Thyroid gland (tissue), 4 donors: ENCODE data around the gene SPTBN4. TPM values are rescaled to one million over a fixed set of nuclear protein-coding genes. Genes with fewer than 3 reads are reported as not detected.
A peak's percentile ranks its signal among the peaks of the same experiment; 100 is the strongest.

Experiments
- DNase-seq, 2 donors: peaks; one replicate each; pipeline ENCODE4 v3.0.0-alpha.2; 2019
- H3K27ac ChIP-seq, 3 donors: fragments of 200-600 bp; sonication (generic); 1 replicate in 2 of 3; 2 replicates in 1 of 3; pipeline ENCODE4 v1.5.1; 2016 to 2019; ENCODE audit warnings: mild to moderate bottlenecking in 1 of 3, moderate library complexity in 1 of 3
- H3K27me3 ChIP-seq: fragments of 200-600 bp; sonication (generic); one replicate; pipeline ENCODE4 v1.5.1; 2019
- H3K36me3 ChIP-seq, 2 donors: fragments of 200-600 bp; sonication (generic); one replicate each; pipeline ENCODE4 v1.5.1; 2016 to 2019
- H3K4me1 ChIP-seq, 2 donors: fragments of 200-600 bp; sonication (generic); one replicate each; pipeline ENCODE4 v1.5.1; 2017 to 2019
- H3K4me3 ChIP-seq, 3 donors: fragments of 200-600 bp; sonication (generic); replicated peaks in 1 of 3; 1 replicate in 2 of 3; 2 replicates in 1 of 3; pipeline ENCODE4 v1.5.1; 2016; ENCODE audit warnings: mild to moderate bottlenecking in 1 of 3
- H3K9me3 ChIP-seq: fragments of 200-600 bp; sonication (generic); one replicate; pipeline ENCODE4 v1.5.1; 2017
- POLR2A ChIP-seq, 2 donors: fragments of 450-650 bp; IDR thresholded peaks; one replicate each; pipeline ENCODE4 v1.6.1; 2017; ENCODE audit warnings: antibody characterized with exemption in 2 of 2, mild to moderate bottlenecking in 2 of 2, moderate library complexity in 1 of 2
- WGBS, 2 donors: methylation state at CpG; one replicate each; pipeline ENCODE4 v1.1.5; 2017; 5-methylcytosine and 5-hydroxymethylcytosine counted together
- intact Hi-C: fragments of 100-400 bp; cut with DNase I; formaldehyde crosslinking; loops from one replicate; pipeline ENCODE4 v1.15.1; 2023
- total RNA-seq, 4 donors: library from RNA; depleted of rRNA; stranded (reverse); fragments of >200 nt; gene quantifications; one replicate each; pipeline ENCODE4 v1.2.3, GENCODE V29; 2016
- TF ChIP-seq, protein P1 (sequence below), 6 experiments: fragments of 200-600 bp in 3 of 6; fragments of 450-650 bp in 3 of 6; sonication (generic) in 3 of 6; IDR thresholded peaks; one replicate each; pipeline ENCODE4 v1.5.1; 2016 to 2019; ENCODE audit warnings: antibody characterized with exemption in 6 of 6, mild to moderate bottlenecking in 2 of 6, inconsistent platforms in 1 of 6, moderate library complexity in 1 of 6

Gene SPTBN4
- total RNA-seq, 4 donors from 2014 or later = 0.67 to 2.7 (median 1.0) TPM

GRCh38 chr19:40614622-40615411, 148.0 kb downstream of the SPTBN4 start:
- H3K4me3 ChIP-seq = peak overlapping the region in 2 of 3 donors; percentile 48 to 57
- H3K36me3 ChIP-seq = peaks cover 5 to 8% of the 10 kb centered on the region in 2 donors
- peak; percentile 79 to 80 for DNase-seq
- H3K27ac ChIP-seq = peak overlapping the region; percentile 25 to 66 (median 25)
- H3K4me1 ChIP-seq = peaks cover 7 to 20% of the 10 kb centered on the region in 2 donors
- no peaks in the 10 kb centered on the region for H3K27me3 ChIP-seq
- intact Hi-C loops = no loop called here
- WGBS, 2 donors = 21 to 28% methylated on average over 26 to 27 of the region's 27 CpGs
- H3K9me3 ChIP-seq = no peaks in the 10 kb centered on the region
- TF ChIP-seq, protein P1, sequence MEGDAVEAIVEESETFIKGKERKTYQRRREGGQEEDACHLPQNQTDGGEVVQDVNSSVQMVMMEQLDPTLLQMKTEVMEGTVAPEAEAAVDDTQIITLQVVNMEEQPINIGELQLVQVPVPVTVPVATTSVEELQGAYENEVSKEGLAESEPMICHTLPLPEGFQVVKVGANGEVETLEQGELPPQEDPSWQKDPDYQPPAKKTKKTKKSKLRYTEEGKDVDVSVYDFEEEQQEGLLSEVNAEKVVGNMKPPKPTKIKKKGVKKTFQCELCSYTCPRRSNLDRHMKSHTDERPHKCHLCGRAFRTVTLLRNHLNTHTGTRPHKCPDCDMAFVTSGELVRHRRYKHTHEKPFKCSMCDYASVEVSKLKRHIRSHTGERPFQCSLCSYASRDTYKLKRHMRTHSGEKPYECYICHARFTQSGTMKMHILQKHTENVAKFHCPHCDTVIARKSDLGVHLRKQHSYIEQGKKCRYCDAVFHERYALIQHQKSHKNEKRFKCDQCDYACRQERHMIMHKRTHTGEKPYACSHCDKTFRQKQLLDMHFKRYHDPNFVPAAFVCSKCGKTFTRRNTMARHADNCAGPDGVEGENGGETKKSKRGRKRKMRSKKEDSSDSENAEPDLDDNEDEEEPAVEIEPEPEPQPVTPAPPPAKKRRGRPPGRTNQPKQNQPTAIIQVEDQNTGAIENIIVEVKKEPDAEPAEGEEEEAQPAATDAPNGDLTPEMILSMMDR (IDR thresholded peaks at IDR 0.05) = no peak
- no peak for TF ChIP-seq POLR2A (IDR thresholded peaks at IDR 0.05)

- no peak for DNase-seq
- intact Hi-C loops = no loop called here
- 85 to 93% methylated on average over 5 of the region's 5 CpGs for WGBS, 2 donors
- peaks cover 0 to 8% of the 10 kb centered on the region in 2 donors for H3K4me1 ChIP-seq
- peaks cover 8 to 16% of the 10 kb centered on the region in 2 donors for H3K36me3 ChIP-seq
- no peaks in the 10 kb centered on the region for H3K27me3 ChIP-seq
- no peak overlapping the region for H3K27ac ChIP-seq
- no peak overlapping the region for H3K4me3 ChIP-seq
- no peak for TF ChIP-seq POLR2A (IDR thresholded peaks at IDR 0.05)
- TF ChIP-seq, protein P1 (IDR thresholded peaks at IDR 0.05) = no peak
- no peaks in the 10 kb centered on the region for H3K9me3 ChIP-seq
Observed at GRCh38 chr19:40616178-40616577, 149.4 kb downstream of the SPTBN4 start.

GRCh38 chr19:40616941-40617340, 150.1 kb downstream of the SPTBN4 start:
- no peak for TF ChIP-seq POLR2A (IDR thresholded peaks at IDR 0.05)
- TF ChIP-seq, protein P1 (IDR thresholded peaks at IDR 0.05) = no peak
- intact Hi-C loops = no loop called here
- Histone ChIP-seq H3K36me3 (peaks cover 8 to 20% of the 10 kb centered on the region in 2 donors), H3K27ac (no peak overlapping the region), H3K27me3 (no peaks in the 10 kb centered on the region), H3K4me1 (peaks cover 0 to 6% of the 10 kb centered on the region in 2 donors), H3K4me3 (no peak overlapping the region), H3K9me3 (no peaks in the 10 kb centered on the region)
- 95 to 97% methylated on average over 16 to 17 of the region's 17 CpGs for WGBS, 2 donors
- no peak for DNase-seq

DNA sequence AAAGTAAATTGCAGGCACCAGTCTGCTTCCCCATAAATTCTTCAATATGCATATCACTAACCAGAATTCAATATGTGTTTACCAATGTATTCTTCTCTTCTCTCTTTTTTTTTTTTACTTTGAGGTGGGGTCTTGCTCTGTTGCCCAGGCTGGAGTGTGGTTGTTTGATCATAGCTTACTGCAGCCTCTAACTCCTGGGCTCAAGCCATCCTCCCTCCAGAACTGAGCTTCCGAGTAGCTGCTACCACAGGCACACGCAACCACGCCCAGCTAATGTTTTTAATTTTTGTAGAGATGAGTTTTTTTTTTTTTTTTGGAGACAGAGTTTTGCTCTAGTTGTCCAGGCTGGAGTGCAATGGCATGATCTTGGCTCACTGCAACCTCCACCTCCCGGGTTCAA, 151.2 kb downstream of the SPTBN4 start:
- Histone ChIP-seq H3K4me3 (no peak overlapping the region), H3K9me3 (no peaks in the 10 kb centered on the region), H3K27me3 (no peaks in the 10 kb centered on the region), H3K36me3 (peaks cover 8 to 20% of the 10 kb centered on the region in 2 donors), H3K27ac (no peak overlapping the region), H3K4me1 (peaks cover 0 to 6% of the 10 kb centered on the region in 2 donors)
- 94 to 97% methylated on average over 4 of the region's 4 CpGs for WGBS, 2 donors
- intact Hi-C loops = no loop called here
- no peak for DNase-seq
- TF ChIP-seq, protein P1 (IDR thresholded peaks at IDR 0.05) = no peak
- TF ChIP-seq POLR2A (IDR thresholded peaks at IDR 0.05) = no peak
